ENCODE measurements around the gene RPL27A.

DNA sequence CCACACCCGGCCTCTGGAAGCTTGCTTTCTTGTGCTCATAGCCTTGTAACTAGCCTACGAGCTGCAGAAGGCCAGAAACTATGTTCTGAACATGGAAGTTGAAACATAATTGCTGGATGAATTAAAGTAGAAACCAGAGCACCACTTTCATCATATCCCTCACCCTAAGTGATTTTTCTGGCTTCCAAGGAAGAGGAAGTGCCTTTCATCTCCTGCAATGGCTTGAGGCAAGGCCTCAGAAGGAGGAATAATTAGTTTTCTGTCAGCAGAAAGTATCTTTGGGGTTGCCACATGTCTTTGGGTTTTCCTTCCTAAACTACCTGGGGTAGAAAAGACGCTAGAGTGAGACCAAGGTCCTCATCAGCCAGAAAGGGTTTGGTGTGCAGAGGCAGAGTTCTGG, 14.5 kb downstream of the RPL27A start:
- TF ChIP-seq POLR2A (IDR thresholded peaks at IDR 0.05; ENCODE audit: low read depth, low read length): no peak
- TF ChIP-seq POLR2AphosphoS5 (IDR thresholded peaks at IDR 0.05; ENCODE audit: low read depth, low read length): no peak
- no peak for TF ChIP-seq SPI1 (IDR thresholded peaks at IDR 0.05; ENCODE audit: low read depth, low read length)
